Activated naive CD8-positive, alpha-beta T cell treated with anti-CD3 and anti-CD28 coated beads, Interleukin-2, amount 10 ng/mL, durations not matched to agents 7 days and 5 days (primary cell): ENCODE measurements around the gene ACSS1. TPM values are rescaled to one million over a fixed set of nuclear protein-coding genes. Genes with fewer than 3 reads are reported as not detected.

Source experiments
- ATAC-seq: fragments of 150-1000 bp; cut with Tn5 transposase; one replicate; pipeline ENCODE4 v1.10.0; 2021; ENCODE audit warnings: low read depth, moderate library complexity
- POLR2A ChIA-PET: fragments of 350-600 bp; sonication (Branson Sonifier 250); formaldehyde crosslinking; loops from one replicate; lab custom pipeline; 2021; ENCODE audit warnings: antibody characterized with exemption; lab: Charles Lee
- DNase-seq: peaks from one replicate; pipeline ENCODE4 v3.0.0; 2021
- H3K27ac Mint-ChIP-seq: one replicate; pipeline ENCODE4 v1.8.0; 2022; ENCODE audit warnings: mild to moderate bottlenecking, mixed read lengths
- H3K27me3 Mint-ChIP-seq: one replicate; pipeline ENCODE4 v1.8.0; 2022; ENCODE audit warnings: mild to moderate bottlenecking, moderate library complexity, mixed read lengths
- H3K36me3 Mint-ChIP-seq: one replicate; pipeline ENCODE4 v1.8.0; 2021; ENCODE audit warnings: mild to moderate bottlenecking, mixed read lengths
- H3K4me1 Mint-ChIP-seq: one replicate; pipeline ENCODE4 v1.8.0; 2021; ENCODE audit warnings: mixed read lengths
- H3K4me3 Mint-ChIP-seq: one replicate; pipeline ENCODE4 v1.8.0; 2022; ENCODE audit warnings: mild to moderate bottlenecking, moderate library complexity, mixed read lengths
- H3K9me3 Mint-ChIP-seq: one replicate; pipeline ENCODE4 v1.8.0; 2021; ENCODE audit warnings: mixed read lengths
- total RNA-seq, 2 experiments: library from RNA; stranded (reverse); gene quantifications; one replicate each; pipeline ENCODE4 v1.2.3, GENCODE V29; 2021

Gene ACSS1
- total RNA-seq, 2 experiments from 2014 or later: 53.3 to 55.8 TPM

DNA sequence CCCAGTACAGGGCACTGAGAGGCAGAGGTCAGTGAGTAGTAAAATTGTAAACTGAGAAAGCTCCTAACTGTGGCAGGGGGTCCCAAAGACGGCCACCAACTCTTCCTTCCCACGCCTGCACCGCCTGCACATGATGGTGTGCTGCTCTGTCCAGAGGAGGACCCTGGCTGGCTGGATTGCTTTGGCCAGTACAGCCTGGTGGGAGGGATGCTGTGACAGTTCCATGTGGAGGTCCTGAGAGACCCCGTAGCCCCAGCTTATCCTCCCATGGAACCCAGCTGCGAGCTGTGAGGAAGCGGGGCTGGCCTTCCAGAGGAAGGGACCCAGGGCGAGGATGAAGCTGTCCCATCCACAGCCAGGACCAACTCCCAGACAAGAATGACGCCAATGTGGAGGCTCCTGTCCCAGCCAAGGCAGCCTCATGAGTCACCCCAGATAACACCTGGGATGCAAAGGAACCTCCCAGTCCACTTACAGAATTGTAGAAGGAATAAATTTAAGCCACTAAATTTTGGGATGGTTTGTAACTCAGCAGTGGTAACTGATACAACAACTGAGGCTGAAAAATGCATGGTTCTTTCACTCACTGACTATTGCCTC lies 2.0 kb upstream of the ACSS1 start:
- Mint-ChIP-seq H3K4me1 (peaks cover 12% of the 10 kb centered on the region), H3K4me3 (no peak overlapping the region), H3K9me3 (no peaks in the 10 kb centered on the region), H3K36me3 (peaks cover 4% of the 10 kb centered on the region), H3K27me3 (peaks cover 20% of the 10 kb centered on the region), H3K27ac (no peak overlapping the region)
- DNase-seq (no peak), ATAC-seq (no peak)
- POLR2A ChIA-PET: interaction anchor here (1.2 to 3.9 kb wide), 4 partner anchors 22 to 110 kb away, joined by 5 to 61 read pairs (median 24); partner anchors contain the start of genes APMAP and CST7

DNA sequence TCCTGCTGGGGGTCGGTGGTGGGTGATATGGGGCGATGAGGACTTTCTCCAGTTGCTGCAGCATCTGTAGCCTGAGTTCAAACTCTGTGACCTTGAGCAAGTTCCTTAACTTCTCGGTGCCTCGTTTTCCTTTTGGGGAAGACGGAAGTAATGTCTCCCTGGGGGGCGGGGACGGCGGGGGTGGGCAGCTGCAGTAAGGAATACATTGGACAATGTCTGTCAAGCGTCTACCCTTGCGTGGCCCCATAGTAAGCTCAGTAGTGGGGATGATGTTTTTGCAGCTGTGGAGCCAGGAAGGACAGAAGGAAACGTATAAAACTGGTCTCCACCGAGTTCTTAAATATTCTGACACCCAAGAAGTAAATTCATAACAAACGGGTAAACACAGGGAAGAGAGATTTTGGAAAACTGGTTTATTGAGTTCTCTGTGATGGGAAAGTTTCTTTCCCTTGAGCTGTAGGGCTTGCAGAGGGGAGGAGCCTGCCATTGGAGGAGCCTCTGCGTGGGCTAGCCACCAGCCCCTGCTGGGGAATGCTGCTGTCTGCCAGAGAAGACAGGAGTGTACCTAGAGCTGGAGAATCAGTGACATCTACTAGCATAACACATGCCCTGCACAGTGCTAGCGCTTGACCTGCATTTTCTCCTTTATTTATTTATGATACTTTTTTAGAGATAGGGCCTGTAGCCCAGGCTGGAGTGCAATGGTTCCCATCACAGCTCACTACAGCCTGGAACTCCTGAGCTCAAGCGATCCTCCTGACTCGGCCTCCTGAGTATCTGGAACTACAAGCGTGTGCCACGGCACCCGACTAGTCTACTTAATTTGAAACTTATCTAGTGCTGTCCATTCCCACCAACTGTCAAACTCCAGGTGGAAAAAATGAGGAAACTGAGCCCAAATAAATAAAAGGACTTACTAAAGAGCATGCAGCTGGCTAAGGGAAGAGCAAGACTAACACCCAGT lies 1.2 kb upstream of the ACSS1 start:
- peaks cover 21% of the 10 kb centered on the region for H3K4me1 Mint-ChIP-seq
- H3K9me3 Mint-ChIP-seq: no peaks in the 10 kb centered on the region
- POLR2A ChIA-PET: interaction anchor here (1.1 to 3.9 kb wide), 10 partner anchors 14 to 332 kb away, joined by 3 to 61 read pairs (median 10); partner anchors contain the start of genes ABHD12, APMAP, CST7 and ENTPD6
- DNase-seq (no peak), ATAC-seq (no peak)
- H3K27ac Mint-ChIP-seq: peak overlapping the region; percentile 85
- H3K36me3 Mint-ChIP-seq: peaks cover 10% of the 10 kb centered on the region
- peaks cover 17% of the 10 kb centered on the region for H3K27me3 Mint-ChIP-seq
- H3K4me3 Mint-ChIP-seq: peak overlapping the region; percentile 72

DNA sequence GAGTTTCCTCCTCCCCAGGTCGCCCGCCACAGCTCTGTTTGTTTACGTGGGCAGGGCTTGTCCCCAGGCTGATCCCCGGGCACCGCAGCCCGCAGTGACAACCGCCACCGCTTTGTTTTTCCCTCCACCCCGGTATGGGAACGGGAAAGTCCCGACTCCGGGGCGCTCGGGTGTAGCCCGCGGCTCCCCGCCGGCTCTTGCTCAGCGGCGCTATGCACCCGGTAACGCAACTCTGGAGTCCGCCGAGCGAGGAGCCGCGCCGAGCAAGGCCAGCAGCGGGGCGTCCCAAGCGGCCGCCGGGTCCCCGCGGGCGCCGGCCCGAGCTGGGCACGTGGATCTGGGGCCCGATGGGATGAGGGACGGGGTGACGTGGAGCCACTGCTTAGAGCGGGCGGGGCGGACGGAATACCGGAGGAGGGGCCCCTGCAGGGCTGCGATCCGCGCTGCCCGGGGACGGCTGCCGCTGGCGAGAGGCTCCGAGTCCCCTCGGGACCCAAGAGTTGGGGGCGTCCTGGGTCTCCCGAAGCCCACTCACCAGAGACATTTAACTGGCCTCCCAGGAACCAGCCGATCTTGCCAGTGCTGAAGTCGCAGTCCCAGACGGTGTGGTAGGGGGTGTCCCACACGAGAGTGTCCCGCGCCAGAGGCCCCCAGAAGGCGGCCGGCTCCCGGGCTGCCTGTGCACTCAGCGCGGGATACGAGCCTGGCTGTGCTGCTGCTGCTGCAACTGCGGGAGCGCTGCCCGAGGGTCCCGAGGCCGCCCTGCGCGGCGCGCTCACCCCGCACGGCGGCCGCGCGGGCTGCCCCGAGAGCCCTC lies 497 bp downstream of the ACSS1 start:
- H3K36me3 Mint-ChIP-seq: peaks cover 12% of the 10 kb centered on the region

DNA sequence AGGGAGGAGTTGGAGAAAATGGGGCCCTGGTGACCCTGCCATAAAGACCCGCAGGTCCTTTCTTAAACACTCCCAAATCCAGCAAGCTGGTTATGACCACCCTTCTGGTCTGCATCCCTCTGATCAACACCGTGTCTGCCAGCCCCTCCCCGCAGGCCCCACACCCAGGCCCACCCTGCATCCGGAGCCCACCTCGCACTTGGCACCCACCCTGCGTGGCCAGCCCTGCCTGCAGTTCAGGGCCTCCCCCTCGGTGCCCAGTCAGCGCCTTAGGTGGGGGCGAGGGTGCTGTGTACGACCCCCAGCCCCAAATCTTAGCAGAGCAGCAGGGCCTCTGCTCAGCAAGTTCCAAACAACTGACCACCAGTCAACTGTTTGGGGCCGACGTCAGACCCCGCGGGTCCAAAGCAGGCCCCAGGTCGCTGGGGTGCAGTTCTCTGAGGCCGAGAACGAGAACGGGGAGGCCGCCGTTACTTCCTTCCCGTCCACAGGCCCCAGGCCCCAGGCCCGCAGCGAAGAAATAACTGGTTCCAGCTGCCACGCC lies 1.2 kb downstream of the ACSS1 start:
- Mint-ChIP-seq H3K27ac (peak overlapping the region; percentile 82), H3K36me3 (peaks cover 12% of the 10 kb centered on the region), H3K27me3 (peaks cover 11% of the 10 kb centered on the region), H3K9me3 (no peaks in the 10 kb centered on the region), H3K4me1 (peaks cover 35% of the 10 kb centered on the region), H3K4me3 (peak overlapping the region; percentile 83)
- POLR2A ChIA-PET: interaction anchor here (1.0 to 3.9 kb wide), 13 partner anchors 12 to 1021 kb away, joined by 3 to 61 read pairs (median 7); partner anchors contain the start of genes APMAP, CST7, ENTPD6 and GINS1
- ATAC-seq (peak; percentile 31), DNase-seq (no peak)

More for the DNA sequence above, 497 bp downstream of the ACSS1 start:
- no peaks in the 10 kb centered on the region for H3K9me3 Mint-ChIP-seq
- peak overlapping the region; percentile 83 for H3K4me3 Mint-ChIP-seq
- ATAC-seq (peak; percentile 46), DNase-seq (peak; percentile 81)
- peaks cover 16% of the 10 kb centered on the region for H3K27me3 Mint-ChIP-seq
- peak overlapping the region; percentile 82 for H3K27ac Mint-ChIP-seq
- peaks cover 31% of the 10 kb centered on the region for H3K4me1 Mint-ChIP-seq
- POLR2A ChIA-PET: interaction anchor here (0.9 to 3.9 kb wide), 17 partner anchors 13 to 1022 kb away, joined by 3 to 61 read pairs (median 4); partner anchors contain the start of genes ABHD12, APMAP, CST7 and ENTPD6

DNA sequence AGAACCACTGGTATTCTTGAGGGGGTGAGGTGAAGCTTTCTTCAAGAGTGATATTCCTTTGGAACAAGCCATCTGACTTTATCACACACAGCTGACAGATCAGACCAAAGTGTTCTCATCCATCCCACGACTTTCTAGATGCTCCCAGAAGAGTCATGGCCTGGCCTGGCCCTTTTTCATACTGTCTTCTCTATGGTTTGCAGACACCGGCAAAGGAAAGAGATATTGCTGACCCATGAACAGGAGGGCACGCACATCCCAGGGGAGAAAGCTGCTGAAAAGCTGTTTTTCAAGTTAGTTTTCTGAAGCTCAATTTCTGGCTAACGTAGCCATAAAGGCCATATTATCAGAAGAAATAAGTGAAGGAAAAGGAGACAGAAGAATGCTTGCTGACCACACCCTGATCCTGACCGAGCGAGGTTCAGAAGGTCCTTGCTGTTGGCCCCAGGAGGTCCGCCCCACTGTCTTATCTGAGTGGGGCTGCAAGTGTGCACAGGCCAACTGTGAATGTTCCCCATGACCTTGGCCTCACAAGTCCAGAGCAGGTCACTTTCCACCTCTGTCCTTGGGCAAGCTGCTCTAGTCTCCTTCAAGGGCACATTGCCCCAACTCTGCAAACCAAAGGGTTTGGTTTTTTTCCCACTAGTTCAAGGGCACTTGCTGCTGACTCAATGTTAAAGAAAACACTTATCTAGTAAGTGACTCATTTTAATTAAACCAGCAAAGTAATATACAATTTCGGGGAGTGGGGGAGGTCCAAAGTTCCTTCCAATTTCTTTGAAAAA lies 2.0 kb downstream of the ACSS1 start:
- Mint-ChIP-seq H3K4me3 (peak overlapping the region; percentile 83), H3K27me3 (peaks cover 4% of the 10 kb centered on the region), H3K9me3 (no peaks in the 10 kb centered on the region), H3K27ac (peak overlapping the region; percentile 82), H3K4me1 (peaks cover 37% of the 10 kb centered on the region), H3K36me3 (peaks cover 15% of the 10 kb centered on the region)
- POLR2A ChIA-PET: interaction anchor here (1.0 to 2.2 kb wide), 3 partner anchors 22 to 351 kb away, joined by 4 to 7 read pairs (median 4); partner anchors contain the start of genes APMAP and GINS1
- DNase-seq: no peak
- ATAC-seq: no peak

DNA sequence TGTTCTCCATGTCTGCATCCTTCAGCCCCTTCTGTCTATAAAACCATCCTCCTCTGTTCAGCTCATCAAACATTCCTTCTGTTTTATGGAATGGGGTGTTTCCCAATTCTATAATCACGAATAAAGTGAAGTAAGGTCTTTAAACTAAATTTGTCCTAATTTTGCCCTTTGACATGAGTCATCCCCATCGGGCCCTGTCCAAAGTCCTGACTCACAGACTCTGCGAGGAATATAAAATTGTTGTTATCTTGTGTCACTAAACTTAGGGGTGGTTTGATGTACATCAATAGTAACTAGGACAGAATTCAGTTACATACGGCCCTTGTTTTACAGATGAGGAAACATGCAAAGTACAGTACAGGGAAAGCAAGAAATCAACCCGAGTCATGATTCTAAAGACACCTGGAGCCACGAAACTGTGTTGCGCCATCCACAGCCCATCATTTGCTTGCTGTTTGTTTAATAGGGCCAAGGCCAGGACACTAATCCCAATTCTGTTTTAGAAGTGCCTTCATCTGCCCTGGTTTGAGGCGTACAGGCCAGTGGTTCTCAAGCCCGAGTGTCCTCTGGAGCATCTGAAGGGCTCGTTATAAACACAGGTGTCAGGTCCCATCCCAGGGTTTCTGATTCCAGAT lies 2.8 kb downstream of the ACSS1 start:
- ATAC-seq (no peak), DNase-seq (no peak)
- H3K4me1 Mint-ChIP-seq: peaks cover 42% of the 10 kb centered on the region
- H3K27me3 Mint-ChIP-seq: no peaks in the 10 kb centered on the region
- POLR2A ChIA-PET: no interaction called here
- no peaks in the 10 kb centered on the region for H3K9me3 Mint-ChIP-seq
- H3K4me3 Mint-ChIP-seq: no peak overlapping the region
- H3K27ac Mint-ChIP-seq: no peak overlapping the region
- peaks cover 15% of the 10 kb centered on the region for H3K36me3 Mint-ChIP-seq

DNA sequence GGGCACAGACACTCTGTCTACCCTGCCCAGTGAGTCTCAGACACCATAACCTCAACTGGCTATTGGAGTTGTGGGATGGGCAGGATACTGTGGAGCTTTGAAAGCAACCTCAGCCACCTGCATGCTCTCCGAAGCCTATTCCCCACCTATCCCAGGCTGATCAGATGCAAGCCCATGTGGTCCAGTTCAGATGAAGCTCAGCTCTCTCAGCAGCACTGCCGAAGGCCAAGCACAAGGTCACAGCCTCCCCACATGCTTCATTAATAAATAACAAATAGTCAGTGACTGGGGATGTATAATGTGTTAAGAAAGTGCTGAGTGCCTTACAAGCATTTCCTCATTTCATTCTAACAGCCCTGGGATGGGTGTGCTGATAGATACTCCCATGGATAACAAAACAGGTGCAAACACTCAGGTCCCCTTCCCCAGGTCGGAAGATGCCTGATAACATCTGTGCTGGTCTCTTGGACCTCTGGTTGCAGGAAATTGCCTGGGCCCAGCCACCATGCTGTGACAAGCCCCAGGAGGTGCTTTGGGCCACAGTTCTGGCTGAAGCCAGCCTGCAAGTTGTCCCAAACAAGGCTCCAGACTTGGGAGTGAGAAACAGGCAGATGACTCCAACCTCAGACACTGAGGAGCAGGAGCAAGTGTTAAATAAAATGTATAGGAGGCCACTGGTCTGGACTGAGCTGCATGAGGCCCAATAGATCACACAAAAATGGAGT lies 3.7 kb downstream of the ACSS1 start:
- Mint-ChIP-seq H3K27me3 (no peaks in the 10 kb centered on the region), H3K27ac (no peak overlapping the region), H3K9me3 (no peaks in the 10 kb centered on the region), H3K36me3 (peaks cover 15% of the 10 kb centered on the region), H3K4me3 (no peak overlapping the region), H3K4me1 (peaks cover 42% of the 10 kb centered on the region)
- POLR2A ChIA-PET: no interaction called here
- DNase-seq (peak; percentile 10), ATAC-seq (no peak)

DNA sequence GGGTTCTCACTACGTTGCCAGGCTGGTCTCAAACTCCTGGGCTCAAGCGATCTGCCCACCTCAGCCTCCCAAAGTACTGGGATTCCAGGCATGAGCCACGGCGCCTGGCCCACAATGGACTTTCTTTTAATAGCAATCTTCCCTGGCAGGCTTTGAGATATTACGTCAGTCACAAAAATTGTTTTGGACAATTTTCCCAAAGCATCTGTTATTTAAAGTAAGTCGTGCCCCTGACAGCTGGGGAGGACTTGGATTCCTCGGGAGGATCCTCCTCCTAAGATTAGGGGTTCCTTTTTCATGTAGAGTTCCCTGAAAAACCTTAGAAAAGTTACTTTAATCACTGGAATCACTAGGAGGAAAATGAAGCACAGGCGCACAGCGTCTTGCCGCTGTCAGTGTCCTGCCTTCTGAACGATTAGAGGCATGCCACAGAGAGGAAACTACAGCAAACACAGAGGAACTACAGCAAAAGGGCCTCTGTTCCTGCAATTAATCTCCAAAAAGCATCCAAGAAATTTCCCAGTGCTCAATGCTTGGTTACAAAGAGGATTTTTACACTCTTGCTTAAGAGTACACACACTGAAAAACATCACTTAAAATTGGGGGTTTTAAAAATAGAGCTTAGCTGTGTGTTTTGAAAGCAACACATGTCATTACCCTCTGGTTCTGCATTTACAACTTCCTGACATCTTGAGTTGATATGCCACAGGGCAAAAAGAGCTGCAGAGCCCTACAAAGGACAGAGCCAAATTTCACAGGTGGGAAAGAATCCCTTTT lies 4.5 kb downstream of the ACSS1 start:
- POLR2A ChIA-PET: interaction anchor here (0.6 kb wide), 1 partner anchor 98 kb away, joined by 3 read pairs; no protein-coding TSS in a partner anchor
- H3K4me1 Mint-ChIP-seq: peaks cover 40% of the 10 kb centered on the region
- H3K4me3 Mint-ChIP-seq: no peak overlapping the region
- H3K27me3 Mint-ChIP-seq: no peaks in the 10 kb centered on the region
- DNase-seq (no peak), ATAC-seq (no peak)
- peak overlapping the region; percentile 15 for H3K27ac Mint-ChIP-seq
- peaks cover 15% of the 10 kb centered on the region for H3K36me3 Mint-ChIP-seq
- no peaks in the 10 kb centered on the region for H3K9me3 Mint-ChIP-seq

DNA sequence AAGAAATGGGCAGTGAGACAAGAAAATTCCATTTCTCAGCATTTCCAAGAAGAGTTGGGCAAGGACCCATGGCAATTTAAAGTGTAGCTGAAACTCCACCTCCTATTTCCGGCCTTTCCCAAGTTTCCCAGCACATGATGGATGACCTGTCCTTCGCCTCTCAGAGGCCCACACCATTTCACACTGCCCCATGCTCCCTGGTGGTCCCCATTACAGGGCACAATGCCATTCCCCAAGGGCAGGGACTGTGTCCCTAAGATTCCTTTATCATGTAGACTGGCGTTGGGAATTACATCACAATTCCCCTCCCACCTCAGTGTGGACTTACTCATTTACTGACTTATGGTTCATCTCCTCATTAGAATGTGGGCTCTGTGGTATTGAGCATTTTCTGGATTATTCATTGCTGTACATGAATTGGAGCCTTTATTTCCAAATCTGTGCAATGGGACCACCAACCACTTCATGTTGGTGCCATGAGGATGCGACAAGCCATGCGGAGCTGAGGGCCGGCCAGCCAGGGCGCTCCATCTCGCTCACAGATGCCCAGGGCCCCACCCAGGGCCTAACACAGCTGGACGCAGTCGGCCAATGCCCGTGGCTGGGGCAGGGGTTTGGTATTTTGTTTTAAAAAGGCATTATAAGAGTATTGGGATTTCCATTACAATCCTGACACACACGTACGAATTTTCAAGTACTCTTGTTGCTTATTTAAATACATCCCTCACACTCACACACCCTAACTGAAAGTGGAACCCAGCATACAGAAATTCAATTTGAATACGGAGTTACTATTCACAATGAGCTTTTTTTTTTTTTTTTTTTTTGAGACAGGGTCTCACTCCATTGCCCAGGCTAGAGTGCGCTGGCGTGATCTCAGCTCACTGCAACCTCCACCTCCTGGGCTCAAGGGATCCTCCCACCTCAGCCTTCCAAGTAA lies 5.4 kb downstream of the ACSS1 start:
- no peak overlapping the region for H3K4me3 Mint-ChIP-seq
- no peaks in the 10 kb centered on the region for H3K9me3 Mint-ChIP-seq
- peaks cover 15% of the 10 kb centered on the region for H3K36me3 Mint-ChIP-seq
- no peak overlapping the region for H3K27ac Mint-ChIP-seq
- no peak for ATAC-seq
- peak; percentile 6 for DNase-seq
- peaks cover 40% of the 10 kb centered on the region for H3K4me1 Mint-ChIP-seq
- no peaks in the 10 kb centered on the region for H3K27me3 Mint-ChIP-seq
- POLR2A ChIA-PET: interaction anchor here (0.6 kb wide), 1 partner anchor 97 kb away, joined by 3 read pairs; no protein-coding TSS in a partner anchor
